CD4-positive, CD25-positive, alpha-beta regulatory T cell (primary cell): ENCODE measurements around the gene OR2A1. TPM values are rescaled to one million over a fixed set of nuclear protein-coding genes. Genes with fewer than 3 reads are reported as not detected.
"Not testable (repeated sequence)": the region's sequence is repeated elsewhere in the genome, so short reads cannot be mapped to it uniquely, and the experiment has no call there.

Source experiments
- ATAC-seq, 2 donors: fragments of 150-1000 bp; cut with Tn5 transposase; one replicate each; pipeline ENCODE4 v1.10.0; 2021; ENCODE audit warnings: low read depth in 2 of 2, moderate number of reproducible peaks in 2 of 2, moderate library complexity in 1 of 2
- DNase-seq, 3 donors: peaks; one replicate each; pipeline versions ENCODE4 v3.0.0 to v3.0.0-alpha.2; 2012 to 2022; ENCODE audit warnings: mixed read lengths in 1 of 3
- H3K27ac ChIP-seq: one replicate; pipeline ENCODE4 v1.7.0; 2013; ENCODE audit warnings: mild to moderate bottlenecking, low read length; ENCODE audit not compliant: insufficient read depth, poor library complexity, severe bottlenecking
- H3K27me3 ChIP-seq: one replicate; pipeline ENCODE4 v1.7.0; 2013; ENCODE audit warnings: low read length; ENCODE audit not compliant: control insufficient read depth, insufficient read depth
- H3K36me3 ChIP-seq: one replicate; pipeline ENCODE4 v1.7.0; 2013; ENCODE audit warnings: mild to moderate bottlenecking, low read length, moderate library complexity; ENCODE audit not compliant: control insufficient read depth, insufficient read depth
- H3K4me1 ChIP-seq: 2 replicates; pipeline ENCODE4 v1.7.0; 2013; ENCODE audit warnings: mild to moderate bottlenecking, low read length; ENCODE audit not compliant: insufficient read depth, control insufficient read depth, poor library complexity, severe bottlenecking
- H3K4me3 ChIP-seq: one replicate; pipeline ENCODE4 v1.7.0; 2013; ENCODE audit warnings: low read depth, mild to moderate bottlenecking, low read length, moderate library complexity
- H3K9me3 ChIP-seq, 2 experiments: 1 replicate in 1 of 2; 2 replicates in 1 of 2; pipeline ENCODE4 v1.7.0; 2013; ENCODE audit warnings: low read length in 2 of 2, mild to moderate bottlenecking in 1 of 2, moderate library complexity in 1 of 2; ENCODE audit not compliant: control insufficient read depth in 2 of 2
- H3K27ac Mint-ChIP-seq, 3 donors: one replicate each; pipeline ENCODE4 v1.8.0; 2020 to 2022; ENCODE audit warnings: mild to moderate bottlenecking in 3 of 3, mixed read lengths in 3 of 3, moderate library complexity in 2 of 3
- H3K27me3 Mint-ChIP-seq: one replicate; pipeline ENCODE4 v1.8.0; 2022; ENCODE audit warnings: mild to moderate bottlenecking, mixed read lengths
- H3K36me3 Mint-ChIP-seq: one replicate; pipeline ENCODE4 v1.8.0; 2020; ENCODE audit warnings: mixed read lengths
- H3K4me1 Mint-ChIP-seq, 4 donors: one replicate each; pipeline ENCODE4 v1.8.0; 2020 to 2022; ENCODE audit warnings: mixed read lengths in 4 of 4, mild to moderate bottlenecking in 1 of 4
- H3K4me3 Mint-ChIP-seq, 4 donors: one replicate each; pipeline ENCODE4 v1.8.0; 2020 to 2022; ENCODE audit warnings: mild to moderate bottlenecking in 4 of 4, mixed read lengths in 4 of 4, moderate library complexity in 3 of 4
- H3K9me3 Mint-ChIP-seq, 7 donors: one replicate each; pipeline ENCODE4 v1.8.0; 2020 to 2022; ENCODE audit warnings: mixed read lengths in 7 of 7, mild to moderate bottlenecking in 3 of 7, moderate library complexity in 2 of 7
- polyA plus RNA-seq, 4 donors: library from polyadenylated mRNA; unstranded; fragments of 300-500 nt; fragmentation: Illumina TruSeq; gene quantifications; one replicate each; pipeline ENCODE4 v1.2.3, GENCODE V29; 2021
- total RNA-seq: library from RNA; stranded (reverse); gene quantifications from one replicate; pipeline ENCODE4 v1.2.3, GENCODE V29; 2022

Gene OR2A1
- total and polyA plus RNA-seq, 5 donors from 2014 or later: 0.20 to 0.87 (median 0.38) TPM; not detected in 2

DNA sequence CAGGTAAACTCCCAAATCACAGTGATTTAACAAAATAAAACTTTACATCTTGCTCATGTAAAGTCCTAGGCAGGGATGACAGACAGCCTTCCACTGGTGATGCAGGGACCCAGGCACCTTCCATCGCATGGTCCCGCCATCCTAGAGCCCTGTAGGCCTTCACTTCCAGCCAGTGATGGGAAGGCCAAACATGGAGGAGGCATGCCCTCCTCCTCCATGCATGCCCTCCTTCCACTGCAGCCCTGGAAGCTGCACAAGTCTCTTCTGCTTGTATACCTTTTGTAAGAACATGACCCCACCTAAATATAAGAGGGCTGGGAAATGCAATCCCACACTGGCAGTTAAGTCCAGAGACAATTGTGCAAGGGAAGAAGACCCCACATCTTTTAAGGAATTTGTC lies 2.5 kb upstream of the OR2A1 start:
- ATAC-seq: not testable (repeated sequence)

DNA sequence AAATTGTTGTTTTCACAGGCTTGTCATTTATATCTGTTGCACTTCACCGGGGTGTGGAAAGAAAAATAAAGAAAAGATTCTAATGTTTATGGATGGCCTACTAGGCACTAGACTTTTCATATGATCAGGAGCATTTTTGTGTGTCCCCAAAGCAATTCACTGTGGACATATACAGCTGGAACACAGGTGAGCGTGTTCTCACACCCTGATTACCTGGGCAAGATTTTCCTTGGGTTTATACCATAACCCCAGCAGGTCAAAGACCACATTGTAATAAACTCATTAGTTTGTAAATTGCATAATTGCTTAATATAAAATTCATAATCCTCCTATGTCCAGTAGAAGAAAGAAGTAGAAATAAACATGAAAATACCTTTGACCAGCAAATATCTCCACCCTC lies 1.0 kb upstream of the OR2A1 start:
- H3K4me3 Mint-ChIP-seq, H3K9me3 Mint-ChIP-seq, H3K4me1 Mint-ChIP-seq, H3K27ac ChIP-seq, H3K36me3 ChIP-seq, H3K4me3 ChIP-seq, H3K27ac Mint-ChIP-seq, ATAC-seq, H3K27me3 Mint-ChIP-seq, H3K36me3 Mint-ChIP-seq, H3K27me3 ChIP-seq, H3K4me1 ChIP-seq, DNase-seq, H3K9me3 ChIP-seq: not testable (repeated sequence)

More for the DNA sequence above, 2.5 kb upstream of the OR2A1 start:
- H3K4me1 Mint-ChIP-seq, H3K36me3 Mint-ChIP-seq, H3K4me1 ChIP-seq, H3K9me3 Mint-ChIP-seq, H3K36me3 ChIP-seq, H3K27ac Mint-ChIP-seq, H3K27me3 ChIP-seq, H3K27me3 Mint-ChIP-seq, DNase-seq, H3K27ac ChIP-seq, H3K9me3 ChIP-seq, H3K4me3 ChIP-seq, H3K4me3 Mint-ChIP-seq: not testable (repeated sequence)

DNA sequence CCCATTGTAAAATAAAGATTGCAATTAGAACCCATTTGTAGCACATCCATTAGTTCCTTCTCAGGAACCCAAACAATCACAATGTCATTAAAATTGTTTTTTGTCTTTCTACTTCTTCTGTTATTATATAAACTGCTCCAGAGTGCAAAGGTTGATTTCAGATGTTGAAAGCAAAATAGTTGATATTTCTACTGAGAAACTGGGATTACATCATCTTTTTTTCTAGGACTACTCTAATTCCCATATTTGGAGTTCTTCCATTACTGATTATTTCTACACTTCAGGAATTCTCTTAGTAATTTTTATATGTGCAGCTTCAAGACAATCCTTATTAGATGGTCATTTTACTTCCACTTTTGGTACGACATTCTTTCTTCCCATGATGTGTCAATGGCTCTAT lies 5.3 kb downstream of the OR2A1 start:
- not testable (repeated sequence) for H3K4me1 Mint-ChIP-seq, DNase-seq, H3K27ac Mint-ChIP-seq, H3K27ac ChIP-seq, H3K27me3 ChIP-seq, H3K9me3 ChIP-seq, H3K4me1 ChIP-seq, ATAC-seq, H3K4me3 Mint-ChIP-seq, H3K27me3 Mint-ChIP-seq, H3K36me3 ChIP-seq, H3K36me3 Mint-ChIP-seq, H3K4me3 ChIP-seq, H3K9me3 Mint-ChIP-seq

- H3K4me1 ChIP-seq, H3K9me3 Mint-ChIP-seq, DNase-seq, ATAC-seq, H3K9me3 ChIP-seq, H3K4me1 Mint-ChIP-seq, H3K36me3 ChIP-seq, H3K27me3 Mint-ChIP-seq, H3K36me3 Mint-ChIP-seq, H3K4me3 ChIP-seq, H3K27ac ChIP-seq, H3K27me3 ChIP-seq, H3K27ac Mint-ChIP-seq, H3K4me3 Mint-ChIP-seq: not testable (repeated sequence)
Observed at GRCh38 chr7:144319547-144319946, 7.3 kb downstream of the OR2A1 start.

- H3K4me3 Mint-ChIP-seq, H3K27ac ChIP-seq, H3K36me3 Mint-ChIP-seq, H3K9me3 Mint-ChIP-seq, H3K4me1 Mint-ChIP-seq, H3K9me3 ChIP-seq, H3K27me3 Mint-ChIP-seq, H3K4me3 ChIP-seq, H3K36me3 ChIP-seq, H3K27me3 ChIP-seq, H3K4me1 ChIP-seq, DNase-seq, ATAC-seq, H3K27ac Mint-ChIP-seq: not testable (repeated sequence)
Observed at GRCh38 chr7:144321677-144322206, 9.5 kb downstream of the OR2A1 start.

DNA sequence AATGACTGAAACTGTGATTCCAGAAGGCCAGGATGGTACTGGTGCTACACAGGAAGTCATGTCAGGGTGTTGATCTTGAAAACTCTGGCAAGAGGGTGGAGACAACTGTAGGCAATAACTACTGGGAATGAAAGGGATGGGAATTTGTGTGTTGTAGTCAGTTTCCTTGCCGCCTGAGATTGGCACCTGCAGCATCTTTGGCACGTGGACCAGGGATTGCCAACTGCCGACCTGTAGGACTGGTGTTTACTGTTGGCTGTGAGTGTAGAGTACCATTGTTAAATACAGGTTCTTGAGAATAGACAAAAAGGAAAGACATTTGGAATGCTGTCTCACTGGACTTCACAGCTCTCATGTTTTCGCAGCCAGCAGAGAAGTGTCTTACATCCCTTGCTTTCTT lies 11.1 kb downstream of the OR2A1 start:
- not testable (repeated sequence) for H3K4me3 Mint-ChIP-seq, H3K36me3 ChIP-seq, H3K4me1 Mint-ChIP-seq, H3K4me3 ChIP-seq, H3K27ac ChIP-seq, H3K4me1 ChIP-seq, H3K27me3 ChIP-seq, ATAC-seq, H3K27ac Mint-ChIP-seq, H3K9me3 Mint-ChIP-seq, H3K36me3 Mint-ChIP-seq, H3K9me3 ChIP-seq, H3K27me3 Mint-ChIP-seq, DNase-seq

- not testable (repeated sequence) for H3K27me3 Mint-ChIP-seq, H3K27me3 ChIP-seq, H3K9me3 Mint-ChIP-seq, H3K4me3 ChIP-seq, H3K4me1 ChIP-seq, H3K4me1 Mint-ChIP-seq, H3K27ac ChIP-seq, H3K36me3 ChIP-seq, H3K9me3 ChIP-seq, H3K36me3 Mint-ChIP-seq, H3K27ac Mint-ChIP-seq, DNase-seq, H3K4me3 Mint-ChIP-seq, ATAC-seq
Observed at GRCh38 chr7:144325868-144326267, 13.6 kb downstream of the OR2A1 start.

- H3K27ac Mint-ChIP-seq, ATAC-seq, H3K27me3 ChIP-seq, H3K27me3 Mint-ChIP-seq, H3K4me3 Mint-ChIP-seq, H3K4me3 ChIP-seq, H3K27ac ChIP-seq, H3K36me3 ChIP-seq, H3K4me1 ChIP-seq, H3K36me3 Mint-ChIP-seq, H3K9me3 ChIP-seq, H3K9me3 Mint-ChIP-seq, H3K4me1 Mint-ChIP-seq, DNase-seq: not testable (repeated sequence)
Observed at GRCh38 chr7:144330044-144330443, 17.8 kb downstream of the OR2A1 start.
